GM18498 (cell line): ENCODE measurements around the gene NBPF14.
"Not testable (repeated sequence)": the region's sequence is repeated elsewhere in the genome, so short reads cannot be mapped to it uniquely, and the experiment has no call there.

Experiments used
- ATAC-seq: cut with Tn5 transposase; IDR thresholded peaks from one replicate; pipeline ENCODE4 v1.9.1; 2021; ENCODE audit warnings: mild to moderate bottlenecking, moderate library complexity; ENCODE audit not compliant: unreplicated experiment

The NBPF14 gene, protein sequence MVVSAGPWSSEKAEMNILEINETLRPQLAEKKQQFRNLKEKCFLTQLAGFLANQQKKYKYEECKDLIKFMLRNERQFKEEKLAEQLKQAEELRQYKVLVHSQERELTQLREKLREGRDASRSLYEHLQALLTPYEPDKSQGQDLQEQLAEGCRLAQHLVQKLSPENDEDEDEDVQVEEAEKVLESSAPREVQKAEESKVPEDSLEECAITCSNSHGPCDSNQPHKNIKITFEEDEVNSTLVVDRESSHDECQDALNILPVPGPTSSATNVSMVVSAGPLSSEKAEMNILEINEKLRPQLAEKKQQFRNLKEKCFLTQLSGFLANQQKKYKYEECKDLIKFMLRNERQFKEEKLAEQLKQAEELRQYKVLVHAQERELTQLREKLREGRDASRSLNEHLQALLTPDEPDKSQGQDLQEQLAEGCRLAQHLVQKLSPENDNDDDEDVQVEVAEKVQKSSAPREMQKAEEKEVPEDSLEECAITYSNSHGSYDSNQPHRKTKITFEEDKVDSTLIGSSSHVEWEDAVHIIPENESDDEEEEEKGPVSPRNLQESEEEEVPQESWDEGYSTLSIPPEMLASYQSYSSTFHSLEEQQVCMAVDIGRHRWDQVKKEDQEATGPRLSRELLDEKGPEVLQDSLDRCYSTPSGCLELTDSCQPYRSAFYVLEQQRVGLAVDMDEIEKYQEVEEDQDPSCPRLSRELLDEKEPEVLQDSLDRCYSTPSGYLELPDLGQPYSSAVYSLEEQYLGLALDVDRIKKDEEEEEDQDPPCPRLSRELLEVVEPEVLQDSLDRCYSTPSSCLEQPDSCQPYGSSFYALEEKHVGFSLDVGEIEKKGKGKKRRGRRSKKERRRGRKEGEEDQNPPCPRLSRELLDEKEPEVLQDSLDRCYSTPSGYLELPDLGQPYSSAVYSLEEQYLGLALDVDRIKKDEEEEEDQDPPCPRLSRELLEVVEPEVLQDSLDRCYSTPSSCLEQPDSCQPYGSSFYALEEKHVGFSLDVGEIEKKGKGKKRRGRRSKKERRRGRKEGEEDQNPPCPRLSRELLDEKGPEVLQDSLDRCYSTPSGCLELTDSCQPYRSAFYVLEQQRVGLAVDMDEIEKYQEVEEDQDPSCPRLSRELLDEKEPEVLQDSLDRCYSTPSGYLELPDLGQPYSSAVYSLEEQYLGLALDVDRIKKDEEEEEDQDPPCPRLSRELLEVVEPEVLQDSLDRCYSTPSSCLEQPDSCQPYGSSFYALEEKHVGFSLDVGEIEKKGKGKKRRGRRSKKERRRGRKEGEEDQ (N-terminal part only)

DNA sequence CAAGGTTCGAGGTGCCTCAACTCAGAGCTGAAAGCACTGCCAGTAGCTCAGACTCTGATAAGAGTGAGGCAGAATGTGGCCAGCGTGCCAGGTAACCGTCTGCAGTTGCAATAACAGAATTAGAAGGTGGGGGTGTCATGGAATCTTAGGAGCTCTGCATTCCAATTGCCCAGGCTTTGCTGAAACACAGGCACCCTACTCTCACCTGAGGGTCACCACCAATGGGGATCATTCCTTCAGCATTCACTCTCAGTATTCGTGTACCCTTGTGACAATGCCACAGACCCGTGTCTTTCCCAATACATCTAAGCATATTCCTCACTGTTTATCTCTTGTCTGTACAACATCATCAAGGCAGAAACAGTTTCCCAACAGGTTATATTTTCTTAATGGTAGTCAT lies at the start of gene NBPF14:
Gene NBPF14 (minus strand): TSS at position 101 of the 400 bp plus-strand sequence. CDS start 294 bp downstream, outside the sequence.
- ATAC-seq: not testable (repeated sequence)

DNA sequence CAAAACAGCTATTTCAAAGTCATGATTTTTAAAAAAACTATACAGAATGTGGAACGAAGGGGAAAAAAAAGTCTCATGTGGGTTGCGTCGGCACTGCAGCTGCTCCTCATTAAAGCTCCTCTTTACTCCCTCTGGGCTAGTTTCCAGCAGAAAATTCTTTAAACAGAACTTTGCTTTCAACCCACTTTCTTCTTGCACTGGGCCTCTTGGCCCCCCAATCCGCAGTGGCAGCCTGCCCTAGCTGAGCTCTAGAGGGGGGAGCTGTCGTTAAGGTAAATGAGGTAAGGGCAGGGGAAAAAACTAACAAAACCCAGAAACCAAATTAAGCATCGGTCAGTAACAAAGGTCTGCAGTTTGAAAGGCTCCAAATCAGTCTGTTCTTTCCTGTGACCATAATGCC lies 29.6 kb upstream of the NBPF14 start:
- ATAC-seq: not testable (repeated sequence)

DNA sequence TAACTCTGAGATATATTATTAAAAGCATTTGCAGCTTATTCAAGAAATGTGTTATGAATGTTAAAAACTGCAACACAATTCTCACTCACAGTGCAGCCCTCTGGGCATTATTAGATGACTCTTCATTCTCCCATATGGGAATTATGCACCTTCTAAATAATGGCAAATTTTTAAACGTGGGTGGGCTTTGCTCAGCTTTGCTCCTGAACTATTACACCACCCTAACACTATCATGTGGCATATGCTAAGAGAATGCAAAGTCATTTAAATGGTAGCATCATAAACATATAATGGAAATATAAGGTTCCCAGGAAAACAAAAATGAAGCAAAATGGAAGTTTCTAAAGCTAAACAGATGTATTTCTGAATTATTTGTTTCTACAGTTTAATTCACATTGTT lies 22.4 kb upstream of the NBPF14 start:
- not testable (repeated sequence) for ATAC-seq

DNA sequence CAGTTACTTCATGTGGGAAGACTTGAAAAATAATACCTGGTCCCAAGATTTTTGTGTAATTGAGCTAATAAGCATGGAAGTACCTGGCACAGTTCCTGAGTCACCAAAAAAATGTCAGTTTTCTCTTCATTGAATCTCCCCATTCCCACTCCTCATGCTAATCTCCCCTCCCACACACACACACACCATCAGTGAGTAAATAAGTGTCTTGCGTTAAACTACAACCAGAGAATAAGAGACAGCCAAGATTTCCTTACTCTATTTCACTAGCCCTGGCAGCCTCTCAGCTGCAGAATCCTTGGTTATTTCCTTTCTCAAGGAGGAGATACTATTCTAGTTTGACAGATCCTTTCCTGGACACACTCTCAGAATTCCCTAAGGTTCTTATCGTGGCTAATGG lies 9.5 kb upstream of the NBPF14 start:
- ATAC-seq: not testable (repeated sequence)

DNA sequence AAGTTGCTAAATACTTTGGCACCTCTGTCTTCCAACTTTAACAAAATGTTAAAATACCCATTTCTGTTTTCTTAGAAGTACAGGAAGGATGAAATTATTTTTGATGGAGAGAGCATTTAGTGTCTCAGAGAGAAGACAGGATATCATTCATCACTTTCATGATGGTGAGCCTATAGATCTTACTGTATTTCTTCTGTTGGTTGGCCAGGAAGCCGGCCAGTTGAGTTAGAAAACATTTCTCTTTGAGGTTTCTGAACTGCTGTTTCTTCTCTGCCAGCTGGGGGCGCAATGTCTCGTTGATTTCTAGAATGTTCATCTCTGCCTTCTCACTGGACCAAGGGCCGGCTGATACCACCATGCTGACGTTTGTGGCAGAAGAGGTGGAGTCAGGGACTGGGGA lies 451 bp downstream of the NBPF14 start:
- ATAC-seq: not testable (repeated sequence)

DNA sequence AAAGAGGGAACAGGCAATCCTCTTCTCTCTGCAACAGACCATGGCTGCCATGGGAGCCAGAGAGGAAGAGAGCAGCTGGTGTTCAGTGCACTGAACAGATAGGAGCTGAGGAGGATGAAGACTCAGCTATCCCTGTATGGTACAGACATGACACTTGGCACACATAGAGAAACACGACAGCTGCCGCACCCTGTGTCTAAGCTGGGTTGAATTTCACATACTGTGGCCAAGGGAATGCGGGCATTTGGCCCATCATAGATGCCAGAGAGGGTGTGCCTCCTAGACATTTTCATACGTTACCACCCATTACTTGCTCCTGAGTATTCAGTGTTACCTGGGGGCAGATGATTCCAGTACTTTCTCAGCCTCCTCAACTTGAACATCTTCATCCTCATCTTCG lies 4.7 kb downstream of the NBPF14 start:
- not testable (repeated sequence) for ATAC-seq

DNA sequence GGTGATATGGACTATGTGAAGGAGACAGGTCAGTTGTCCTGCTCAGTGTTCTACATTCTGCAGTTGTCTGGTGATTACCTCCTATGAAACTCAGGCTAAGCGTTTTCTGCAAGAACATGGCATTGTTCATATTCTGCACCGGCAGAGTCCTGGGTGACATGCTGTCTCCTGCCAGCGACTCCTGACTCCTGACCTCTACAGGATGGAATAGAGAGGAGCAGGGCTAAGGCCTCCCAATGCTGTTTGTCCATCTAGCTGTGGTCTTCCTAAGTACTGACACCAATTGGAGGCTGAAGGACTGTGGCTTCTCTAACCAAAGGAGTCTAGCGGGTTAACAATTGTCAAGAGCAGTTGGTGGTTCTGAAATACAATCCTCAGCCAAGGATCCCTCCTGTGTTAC lies 63.7 kb downstream of the NBPF14 start:
- ATAC-seq: not testable (repeated sequence)

DNA sequence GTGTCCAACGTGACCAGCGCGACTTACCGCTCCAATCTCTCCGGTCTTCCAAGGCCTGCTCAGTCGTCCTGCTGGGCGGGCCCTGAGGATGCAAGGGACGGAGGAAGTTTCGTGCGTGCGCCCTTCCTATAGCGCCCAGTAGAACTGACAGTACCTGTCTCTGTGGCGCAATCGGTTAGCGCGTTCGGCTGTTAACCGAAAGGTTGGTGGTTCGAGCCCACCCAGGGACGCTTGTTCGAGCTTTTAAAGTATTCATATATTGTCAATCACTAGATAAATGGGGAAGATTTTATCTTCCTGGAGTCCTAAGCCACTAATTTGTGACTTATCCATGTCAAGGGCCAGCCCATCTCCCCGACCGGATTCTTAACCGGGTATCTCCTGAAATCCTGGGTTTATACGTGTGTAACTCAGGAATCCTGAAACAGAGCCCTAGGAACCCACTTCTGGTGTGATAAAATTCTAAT lies 66.7 kb downstream of the NBPF14 start:
- ATAC-seq: not testable (repeated sequence)

DNA sequence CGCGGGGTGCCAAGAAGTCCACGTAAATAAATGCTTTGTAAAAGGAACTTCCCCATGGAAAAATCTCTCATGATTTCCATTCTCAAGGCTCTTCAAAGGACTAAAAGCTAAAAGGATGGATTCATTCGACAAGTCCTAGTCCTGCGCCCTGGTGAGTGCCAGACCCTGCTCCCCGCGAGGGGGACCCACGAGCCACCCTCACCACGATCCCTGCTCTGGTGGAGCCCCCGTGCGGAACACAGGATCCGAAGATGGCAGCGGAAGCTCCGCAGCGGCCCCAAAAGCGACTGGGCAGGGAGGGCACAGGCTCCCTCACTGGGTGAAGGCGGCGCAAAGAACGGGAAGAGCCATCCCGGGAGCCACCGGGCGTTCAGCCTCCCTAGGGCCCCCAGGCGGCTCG lies 67.2 kb downstream of the NBPF14 start:
- not testable (repeated sequence) for ATAC-seq

DNA sequence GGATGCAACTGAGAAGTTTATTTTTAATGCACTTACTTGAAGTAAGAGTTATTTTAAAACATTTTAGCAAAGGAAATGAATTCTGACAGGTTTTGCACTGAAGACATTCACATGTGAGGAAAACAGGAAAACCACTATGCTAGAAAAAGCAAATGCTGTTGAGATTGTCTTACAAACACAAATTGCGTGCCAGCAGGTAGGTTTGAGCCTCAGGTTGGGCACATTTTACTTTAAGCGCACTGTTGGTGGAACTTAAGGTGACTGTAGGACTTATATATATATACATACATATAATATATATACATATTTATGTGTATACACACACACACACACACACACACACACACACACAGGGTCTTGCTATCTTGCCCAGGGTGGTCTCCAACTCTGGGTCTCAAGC lies 69.2 kb downstream of the NBPF14 start:
- ATAC-seq: not testable (repeated sequence)

DNA sequence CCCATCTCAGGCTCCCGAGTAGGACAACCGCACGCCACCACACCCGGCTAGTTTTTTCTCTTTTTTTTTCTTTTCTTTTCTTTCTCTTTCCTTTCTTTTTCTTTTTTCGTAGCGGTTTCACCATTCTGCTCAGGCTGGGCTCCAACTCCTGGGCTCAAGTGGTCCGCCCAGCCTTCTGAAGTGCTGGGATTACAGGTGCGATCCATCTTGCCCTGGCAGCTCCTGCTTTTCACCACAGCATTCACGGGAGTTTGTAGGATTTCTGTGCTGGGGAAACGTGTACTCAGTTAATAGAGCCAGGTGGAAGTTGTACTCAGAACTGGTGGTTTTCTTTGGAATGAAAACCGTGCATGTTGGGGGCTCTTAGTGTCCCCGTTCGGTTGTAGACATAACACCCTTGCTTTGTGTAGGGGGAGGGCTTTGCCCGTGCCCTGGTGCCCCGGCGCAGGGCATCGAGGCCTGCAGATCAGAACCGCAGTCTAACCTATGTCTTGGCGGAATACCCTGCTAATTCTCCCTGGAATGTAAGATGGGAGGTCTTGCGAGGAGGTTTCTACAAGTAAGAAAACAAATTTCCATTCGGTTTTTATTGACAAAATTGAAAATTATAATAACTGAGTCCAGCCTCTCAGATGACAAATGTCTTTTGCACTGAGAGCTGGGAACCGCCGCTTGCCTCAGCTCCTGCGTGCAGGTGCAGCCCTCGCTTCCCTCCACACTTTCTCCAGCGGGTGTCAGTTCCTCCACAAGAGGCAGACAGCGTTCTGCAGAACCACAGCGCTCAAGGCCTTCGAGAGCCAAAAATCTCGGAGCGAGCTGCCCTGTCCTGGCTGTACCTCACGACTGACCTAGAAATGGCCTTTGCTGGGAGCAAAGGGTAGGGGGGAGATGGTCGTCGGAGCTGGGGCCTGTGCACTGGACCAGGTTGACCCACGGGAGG lies 72.3 kb downstream of the NBPF14 start:
- ATAC-seq: peak; percentile 3

DNA sequence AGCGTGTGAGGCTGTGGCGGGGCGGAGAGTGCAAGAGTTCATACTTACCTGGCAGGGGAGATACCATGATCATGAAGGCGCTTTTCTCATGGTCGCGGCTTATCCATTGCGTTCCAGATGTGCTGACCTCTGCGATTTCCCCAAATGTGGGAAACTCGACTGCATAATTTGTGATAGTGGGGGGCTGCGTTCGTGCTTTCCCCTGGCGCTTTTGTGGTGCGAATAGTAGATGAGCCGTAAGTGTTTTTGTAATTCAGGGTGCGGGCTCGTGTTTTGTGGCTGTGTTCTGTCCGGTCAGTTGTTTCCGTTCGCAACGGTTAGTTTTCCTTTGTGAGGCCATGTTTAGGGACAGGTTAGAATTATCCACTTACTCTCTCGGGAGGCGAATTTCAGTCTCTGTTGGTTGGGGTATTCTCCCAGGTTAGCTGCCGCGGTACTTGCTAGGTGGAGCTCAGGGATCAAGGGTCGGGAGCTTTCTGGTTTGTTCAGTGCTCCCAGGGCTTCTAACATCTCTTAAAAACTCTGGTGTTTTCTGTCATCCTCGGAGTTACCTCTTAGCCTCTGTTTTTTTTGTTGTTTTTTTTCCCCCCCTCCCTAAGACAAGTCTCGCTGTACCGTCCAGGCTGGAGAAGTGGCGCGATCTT lies 73.1 kb downstream of the NBPF14 start:
- peak; percentile 85 for ATAC-seq

DNA sequence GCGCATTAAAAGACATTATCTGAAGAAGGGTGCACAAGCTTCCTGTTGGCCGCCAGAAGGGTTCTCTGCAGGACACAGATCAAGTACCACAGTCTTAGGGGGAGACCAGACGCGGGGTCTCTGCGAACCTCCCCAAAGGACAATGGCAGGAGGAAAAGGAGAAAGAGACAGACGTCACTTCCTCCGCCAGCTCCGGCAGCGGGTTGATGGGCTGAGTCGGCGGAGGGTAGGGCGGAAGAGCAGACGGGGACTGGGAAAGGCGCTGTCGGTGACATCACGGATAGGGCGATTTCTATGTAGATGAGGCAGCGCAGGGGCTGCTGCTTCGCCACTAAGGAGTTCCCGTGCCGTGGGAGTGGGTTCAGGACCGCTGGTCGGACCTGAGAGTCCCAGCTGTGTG lies 73.7 kb downstream of the NBPF14 start:
- ATAC-seq: peak; percentile 62

DNA sequence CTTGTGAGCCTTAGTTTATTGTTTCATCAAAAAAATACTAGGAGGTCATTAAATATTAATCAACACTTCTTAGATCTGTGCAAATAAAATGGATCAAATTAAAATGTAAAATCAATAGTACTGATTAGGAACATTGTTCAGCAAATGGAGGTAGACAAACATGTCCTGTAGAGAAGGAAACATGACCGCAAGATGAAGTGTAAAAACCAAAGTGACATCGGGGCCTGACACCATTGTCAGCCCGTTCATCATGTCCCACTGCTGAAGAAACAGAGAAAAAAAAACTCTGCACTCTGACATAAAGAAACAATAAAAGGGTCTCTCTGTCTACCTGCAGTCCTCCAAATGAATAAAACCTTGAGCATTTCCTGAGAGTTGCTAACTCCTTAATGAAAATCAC lies 81.5 kb downstream of the NBPF14 start:
- ATAC-seq: not testable (repeated sequence)

DNA sequence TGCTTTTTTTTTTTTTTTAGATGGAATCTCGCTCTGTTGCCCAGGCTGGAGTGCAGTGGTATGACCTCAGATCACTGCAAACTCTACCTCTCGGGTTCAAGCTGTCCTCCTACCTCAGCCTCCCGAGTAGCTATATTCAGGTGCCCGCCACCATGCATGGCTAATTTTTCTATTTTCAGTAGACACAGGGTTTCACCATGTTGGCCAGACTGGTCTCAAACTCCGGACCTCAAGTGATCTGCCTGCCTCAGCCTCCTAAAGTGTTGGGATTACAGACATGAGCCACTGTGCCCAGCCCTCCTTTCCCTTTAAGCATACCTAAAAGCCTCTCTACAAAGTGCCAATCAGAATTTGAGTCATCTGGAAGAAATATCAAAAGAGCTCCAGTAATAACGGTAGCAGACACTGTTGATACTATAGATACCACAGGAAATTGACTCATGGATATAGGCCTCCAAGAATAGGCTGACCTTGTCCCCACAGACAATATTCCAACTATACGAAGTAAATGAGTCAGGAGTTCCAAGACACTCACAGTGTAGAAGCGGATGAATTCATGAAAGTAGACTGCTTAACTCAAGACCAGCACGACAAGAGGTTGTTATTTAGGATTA lies 83.1 kb downstream of the NBPF14 start:
- not testable (repeated sequence) for ATAC-seq

DNA sequence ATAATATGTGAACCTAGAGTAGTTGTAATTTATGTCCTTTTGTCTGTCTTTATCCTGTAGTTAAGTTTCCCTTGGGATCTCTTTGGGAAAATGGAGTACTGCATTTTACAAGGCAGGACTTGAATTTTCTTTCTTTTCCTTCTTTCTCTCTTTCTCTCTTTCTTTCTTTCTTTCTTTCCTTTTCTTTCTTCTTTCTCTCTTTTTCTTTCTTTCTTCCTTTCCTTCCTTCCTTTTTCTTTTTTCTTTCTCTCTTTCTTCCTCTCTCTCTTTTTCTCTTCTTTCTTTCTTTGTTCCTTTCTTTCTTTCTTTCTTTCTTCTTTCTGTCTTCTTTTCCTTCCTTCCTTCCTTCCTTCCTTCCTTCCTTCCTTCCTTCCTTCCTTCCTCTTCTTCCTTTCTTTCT lies 101.9 kb downstream of the NBPF14 start:
- not testable (repeated sequence) for ATAC-seq

DNA sequence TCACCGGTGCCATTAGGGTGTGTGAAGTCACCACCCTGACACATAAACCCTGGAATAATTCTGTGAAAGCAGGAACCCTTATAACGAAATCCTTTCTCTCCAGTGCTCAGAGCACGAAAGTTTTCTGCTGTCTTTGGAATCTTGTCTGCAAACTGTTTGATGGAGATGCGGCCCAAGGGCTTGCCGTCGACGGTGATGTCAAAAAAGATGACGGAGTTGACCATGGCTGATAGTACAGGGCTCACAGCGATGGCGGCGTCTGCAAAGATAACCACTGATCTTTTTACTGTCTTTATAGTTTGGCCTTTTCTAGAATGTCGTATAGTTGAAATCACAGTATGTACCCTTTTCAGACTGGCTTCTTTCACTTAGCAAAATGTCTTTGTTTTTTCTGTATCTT lies 112.8 kb downstream of the NBPF14 start, which contains the start of gene PPIAL4G:
Gene PPIAL4G (minus strand): TSS at position 274 of the 400 bp plus-strand sequence. CDS start 50 bp downstream, at position 224.
- not testable (repeated sequence) for ATAC-seq
